DOHH2 (cell line): ENCODE measurements around the gene KCNQ1.

Experiments used
- H3F3A ChIP-seq: fragments of 200-600 bp; sonication (generic), shearing (Covaris generic); 2 replicates; pipeline ENCODE4 v1.6.0; 2016; ENCODE audit warnings: antibody characterized with exemption, mild to moderate bottlenecking; ENCODE audit not compliant: control insufficient read depth, insufficient read depth
- H3K27ac ChIP-seq: fragments of 200-600 bp; sonication (generic); 2 replicates; pipeline ENCODE4 v1.5.1; 2014; ENCODE audit warnings: low read depth, mild to moderate bottlenecking, low read length, moderate library complexity
- H3K27me3 ChIP-seq: fragments of 200-600 bp; sonication (generic); 2 replicates; pipeline ENCODE4 v1.6.1; 2014; ENCODE audit warnings: mild to moderate bottlenecking, low read length, mixed read lengths; ENCODE audit not compliant: control insufficient read depth
- H3K36me3 ChIP-seq: fragments of 200-600 bp; sonication (generic); 2 replicates; pipeline ENCODE4 v1.6.1; 2014; ENCODE audit warnings: mild to moderate bottlenecking, low read length, moderate library complexity, mixed read lengths; ENCODE audit not compliant: control insufficient read depth
- H3K4me1 ChIP-seq: fragments of 200-600 bp; sonication (generic); 2 replicates; pipeline ENCODE4 v1.6.1; 2014; ENCODE audit warnings: mild to moderate bottlenecking, low read length, mixed read lengths; ENCODE audit not compliant: control insufficient read depth
- H3K4me2 ChIP-seq: fragments of 200-600 bp; sonication (generic); 2 replicates; pipeline ENCODE4 v1.6.0; 2014; ENCODE audit warnings: mild to moderate bottlenecking, low read length, moderate library complexity
- H3K4me3 ChIP-seq: fragments of 200-600 bp; sonication (generic); 2 replicates; pipeline ENCODE4 v1.5.1; 2014; ENCODE audit warnings: mild to moderate bottlenecking, low read length, mixed read lengths
- H3K79me2 ChIP-seq: fragments of 200-600 bp; sonication (generic); 2 replicates; pipeline ENCODE4 v1.6.1; 2014; ENCODE audit warnings: mild to moderate bottlenecking, low read length, mixed read lengths; ENCODE audit not compliant: control insufficient read depth
- H3K9me2 ChIP-seq: fragments of 200-600 bp; sonication (generic); replicated peaks from 2 replicates; pipeline ENCODE4 v1.6.1; 2014; ENCODE audit warnings: mild to moderate bottlenecking, low read length, mixed read lengths; ENCODE audit not compliant: control insufficient read depth
- H3K9me3 ChIP-seq: fragments of 200-600 bp; sonication (generic); 2 replicates; pipeline ENCODE4 v1.6.1; 2014; ENCODE audit warnings: antibody characterized with exemption, low read length, mixed read lengths; ENCODE audit not compliant: control insufficient read depth, insufficient read depth
- H4K20me1 ChIP-seq: fragments of 200-600 bp; sonication (generic); 2 replicates; pipeline ENCODE4 v1.6.0; 2014; ENCODE audit warnings: low read depth, mild to moderate bottlenecking, antibody characterized with exemption, low read length, moderate library complexity; ENCODE audit not compliant: control insufficient read depth, insufficient read depth
- EZH2phosphoT487 ChIP-seq: fragments of 200-600 bp; sonication (generic); IDR thresholded peaks from 2 replicates; pipeline ENCODE4 v1.6.1; 2017; ENCODE audit warnings: borderline replicate concordance, mild to moderate bottlenecking, antibody characterized with exemption, low read length, moderate library complexity, mixed read lengths
- TF ChIP-seq, protein P1 (sequence below): fragments of 200-600 bp; sonication (generic); IDR thresholded peaks from one replicate; pipeline ENCODE4 v1.5.1; 2014; ENCODE audit warnings: antibody characterized with exemption, mild to moderate bottlenecking, low read depth, low read length; ENCODE audit not compliant: poor library complexity, severe bottlenecking

KCNQ1 gene

DNA sequence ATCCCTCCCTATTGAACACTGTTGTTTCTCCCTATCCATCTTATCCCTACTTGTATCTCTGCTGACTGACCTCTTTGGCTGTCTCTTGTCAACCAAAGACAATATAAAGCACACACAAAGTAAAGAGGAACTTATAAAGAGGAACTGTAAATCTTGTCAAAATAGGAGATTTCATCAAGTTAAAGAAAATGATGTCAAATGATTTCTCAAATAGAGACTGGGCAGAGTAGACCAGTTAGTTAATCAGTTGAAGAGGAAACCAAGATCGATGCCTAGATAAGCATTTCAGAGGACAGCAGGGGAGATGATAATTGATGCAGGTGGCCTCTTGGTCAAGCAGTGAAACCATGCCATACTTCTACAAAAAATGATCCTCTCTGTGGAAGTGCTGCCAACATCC lies 232.3 kb downstream of the KCNQ1 start:
- TF ChIP-seq, protein P1, sequence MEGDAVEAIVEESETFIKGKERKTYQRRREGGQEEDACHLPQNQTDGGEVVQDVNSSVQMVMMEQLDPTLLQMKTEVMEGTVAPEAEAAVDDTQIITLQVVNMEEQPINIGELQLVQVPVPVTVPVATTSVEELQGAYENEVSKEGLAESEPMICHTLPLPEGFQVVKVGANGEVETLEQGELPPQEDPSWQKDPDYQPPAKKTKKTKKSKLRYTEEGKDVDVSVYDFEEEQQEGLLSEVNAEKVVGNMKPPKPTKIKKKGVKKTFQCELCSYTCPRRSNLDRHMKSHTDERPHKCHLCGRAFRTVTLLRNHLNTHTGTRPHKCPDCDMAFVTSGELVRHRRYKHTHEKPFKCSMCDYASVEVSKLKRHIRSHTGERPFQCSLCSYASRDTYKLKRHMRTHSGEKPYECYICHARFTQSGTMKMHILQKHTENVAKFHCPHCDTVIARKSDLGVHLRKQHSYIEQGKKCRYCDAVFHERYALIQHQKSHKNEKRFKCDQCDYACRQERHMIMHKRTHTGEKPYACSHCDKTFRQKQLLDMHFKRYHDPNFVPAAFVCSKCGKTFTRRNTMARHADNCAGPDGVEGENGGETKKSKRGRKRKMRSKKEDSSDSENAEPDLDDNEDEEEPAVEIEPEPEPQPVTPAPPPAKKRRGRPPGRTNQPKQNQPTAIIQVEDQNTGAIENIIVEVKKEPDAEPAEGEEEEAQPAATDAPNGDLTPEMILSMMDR, result no peak
- TF ChIP-seq EZH2phosphoT487, result no peak
- H3K4me1 ChIP-seq, result peaks cover 21% of the 10 kb centered on the region
- no peak overlapping the region for H3K4me2 ChIP-seq
- no peaks in the 10 kb centered on the region for H3K36me3 ChIP-seq
- H3K4me3 ChIP-seq, result no peak overlapping the region
- H3K9me2 ChIP-seq, result no peaks in the 10 kb centered on the region
- no peaks in the 10 kb centered on the region for H3K9me3 ChIP-seq
- H3K27me3 ChIP-seq, result no peaks in the 10 kb centered on the region
- H4K20me1 ChIP-seq, result 0 out of 2 replicates have a peak, but pooled peaks cover 3% of the 10 kb centered on the region
- no peak overlapping the region for H3K27ac ChIP-seq
- H3F3A ChIP-seq, result no peaks in the 10 kb centered on the region
- H3K79me2 ChIP-seq, result peaks cover 7% of the 10 kb centered on the region; the same call in 1 of the 2 replicates

DNA sequence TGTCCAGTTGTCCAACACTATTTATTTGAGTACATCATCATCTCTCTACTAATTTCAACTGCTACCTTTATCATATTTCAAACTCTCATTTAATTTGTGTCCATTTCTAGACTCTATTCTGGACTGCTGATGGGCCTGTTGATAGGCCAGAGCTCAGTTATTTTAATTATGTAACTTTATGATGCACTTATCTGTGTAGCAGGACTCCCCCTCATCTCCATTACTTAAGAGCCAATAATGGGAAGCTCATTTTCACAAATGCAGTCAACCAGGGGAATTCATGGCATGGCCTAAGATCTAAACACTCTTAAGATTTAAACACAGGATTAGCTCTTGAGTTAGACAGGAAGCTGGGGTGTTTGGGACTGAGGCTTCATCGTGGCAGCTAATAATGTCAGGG lies 233.6 kb downstream of the KCNQ1 start:
- Histone ChIP-seq H3K4me3 (no peak overlapping the region), H3F3A (no peaks in the 10 kb centered on the region), H3K9me3 (no peaks in the 10 kb centered on the region), H3K4me2 (no peak overlapping the region), H3K79me2 (peaks cover 7% of the 10 kb centered on the region; the same call in 1 of the 2 replicates), H3K9me2 (no peaks in the 10 kb centered on the region), H3K36me3 (no peaks in the 10 kb centered on the region), H3K27me3 (no peaks in the 10 kb centered on the region), H3K4me1 (peaks cover 28% of the 10 kb centered on the region), H4K20me1 (0 out of 2 replicates have a peak, but pooled peaks cover 3% of the 10 kb centered on the region), H3K27ac (no peak overlapping the region)
- no peak for TF ChIP-seq EZH2phosphoT487
- TF ChIP-seq, protein P1, result no peak

DNA sequence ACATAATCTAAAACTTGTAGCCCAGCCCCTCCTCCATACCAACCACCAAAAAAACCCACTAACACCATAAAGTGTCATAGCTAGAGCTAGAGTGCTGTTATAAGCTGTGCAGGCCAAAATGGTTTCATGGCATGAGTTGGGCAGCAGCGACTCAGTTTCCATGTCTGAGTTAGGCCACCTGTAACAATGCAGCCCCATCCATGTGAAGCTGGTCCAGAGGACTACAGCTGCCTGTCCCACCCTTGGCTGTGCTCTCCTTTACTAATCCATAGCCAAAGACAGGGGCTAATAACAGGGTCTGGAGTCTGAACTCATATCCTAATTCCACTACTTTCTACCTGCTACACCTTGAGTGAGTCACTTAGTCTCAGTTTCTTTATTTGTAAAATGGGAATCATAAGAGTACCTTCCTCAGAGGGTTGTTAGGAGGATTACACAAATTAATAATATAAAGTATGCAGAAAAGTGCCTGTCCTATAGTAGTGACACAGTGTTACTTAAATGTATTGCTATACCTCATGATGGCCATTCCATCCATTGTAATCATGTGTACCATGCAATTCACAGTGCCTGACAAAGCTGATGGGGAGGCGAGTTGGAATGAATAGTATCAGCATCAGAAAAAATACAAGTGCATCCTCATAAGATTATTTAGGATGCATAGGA lies 234.3 kb downstream of the KCNQ1 start:
- H3K9me2 ChIP-seq, result no peaks in the 10 kb centered on the region
- no peaks in the 10 kb centered on the region for H3K27me3 ChIP-seq
- H3K9me3 ChIP-seq, result no peaks in the 10 kb centered on the region
- 0 out of 2 replicates have a peak, but pooled peaks cover 3% of the 10 kb centered on the region for H4K20me1 ChIP-seq
- peaks cover 28% of the 10 kb centered on the region for H3K4me1 ChIP-seq
- no peaks in the 10 kb centered on the region for H3K36me3 ChIP-seq
- H3K4me3 ChIP-seq, result no peak overlapping the region
- no peak overlapping the region for H3K4me2 ChIP-seq
- H3K27ac ChIP-seq, result no peak overlapping the region
- TF ChIP-seq, protein P1, result no peak
- TF ChIP-seq EZH2phosphoT487, result no peak
- no peaks in the 10 kb centered on the region for H3F3A ChIP-seq
- peaks cover 7% of the 10 kb centered on the region; the same call in 1 of the 2 replicates for H3K79me2 ChIP-seq
